HG03025 (cell line): Measurements from ENCODE around the gene LIM2.

Experiments
- ATAC-seq: cut with Tn5 transposase; IDR thresholded peaks from one replicate; pipeline ENCODE4 v1.9.1; 2021; ENCODE audit warnings: mild to moderate bottlenecking, moderate library complexity; ENCODE audit not compliant: unreplicated experiment, low FRiP score

LIM2 gene

DNA sequence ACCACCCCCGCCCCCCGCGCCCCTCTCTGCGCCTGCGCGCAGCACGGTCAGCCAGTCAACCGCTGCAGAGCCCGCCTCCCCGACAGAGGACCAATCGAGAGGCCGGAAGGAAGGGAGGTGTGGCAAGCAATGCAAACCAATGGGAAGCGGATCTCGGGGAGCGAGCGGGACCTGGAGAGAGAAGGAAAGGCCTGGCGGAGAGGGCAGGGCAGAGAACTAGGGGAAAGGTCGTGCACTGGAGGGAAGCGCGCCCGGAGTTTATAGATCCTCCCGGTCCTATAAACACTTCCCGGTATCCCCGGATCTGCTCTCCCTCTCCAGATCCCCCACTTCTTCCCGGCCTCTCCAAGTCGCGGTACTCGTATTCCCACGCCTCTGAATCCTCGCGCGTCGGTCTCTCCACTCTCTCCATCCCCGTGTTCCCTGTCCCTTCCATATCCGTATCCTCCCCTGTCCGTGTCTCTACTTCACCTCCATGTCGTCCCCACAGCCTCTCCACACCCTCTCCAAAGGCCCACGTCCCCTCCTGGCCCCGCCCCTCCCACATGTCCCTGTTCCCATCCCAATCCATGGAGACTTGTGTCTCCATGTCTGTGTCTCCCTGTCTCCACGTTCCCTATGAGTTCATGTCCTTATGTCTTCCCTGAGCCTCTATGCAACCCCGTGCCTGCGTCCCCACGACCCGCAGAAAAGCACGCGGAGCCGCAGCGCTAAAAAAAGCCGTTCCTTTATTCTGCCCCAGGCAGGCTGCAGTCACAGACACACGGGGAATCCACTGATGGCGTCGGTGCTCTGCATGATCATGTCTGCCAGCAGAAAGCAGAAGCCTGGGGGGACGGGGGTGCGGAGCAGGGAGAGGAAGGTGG lies 21.2 kb downstream of the LIM2 start:
- peak; percentile 56 for ATAC-seq

DNA sequence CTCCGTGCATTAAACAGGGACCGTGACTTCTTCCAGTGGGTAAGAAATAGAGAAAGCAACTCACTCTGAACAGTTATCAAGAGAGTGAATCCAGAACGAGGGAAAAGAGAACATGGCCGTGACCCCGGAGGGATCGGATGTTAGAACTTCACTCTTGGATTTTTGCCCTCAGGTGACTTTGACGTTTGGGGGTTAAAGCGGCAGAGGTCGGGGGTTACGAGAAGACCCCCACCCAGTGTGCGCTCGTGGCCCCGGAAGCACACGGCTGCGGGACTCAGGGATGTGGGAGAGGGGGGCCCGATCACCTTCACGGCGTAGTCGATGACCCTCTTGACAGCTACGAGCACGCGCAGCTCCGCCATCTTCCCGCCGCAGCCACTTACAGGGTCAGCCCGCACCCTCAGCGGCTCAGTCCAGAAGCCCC lies 21.8 kb downstream of the LIM2 start, which contains the start of gene ETFB:
TSS of gene ETFB (minus strand) at position 424 of the 424 bp plus-strand sequence. CDS start at position 362, 62 bp downstream.
- no peak for ATAC-seq

DNA sequence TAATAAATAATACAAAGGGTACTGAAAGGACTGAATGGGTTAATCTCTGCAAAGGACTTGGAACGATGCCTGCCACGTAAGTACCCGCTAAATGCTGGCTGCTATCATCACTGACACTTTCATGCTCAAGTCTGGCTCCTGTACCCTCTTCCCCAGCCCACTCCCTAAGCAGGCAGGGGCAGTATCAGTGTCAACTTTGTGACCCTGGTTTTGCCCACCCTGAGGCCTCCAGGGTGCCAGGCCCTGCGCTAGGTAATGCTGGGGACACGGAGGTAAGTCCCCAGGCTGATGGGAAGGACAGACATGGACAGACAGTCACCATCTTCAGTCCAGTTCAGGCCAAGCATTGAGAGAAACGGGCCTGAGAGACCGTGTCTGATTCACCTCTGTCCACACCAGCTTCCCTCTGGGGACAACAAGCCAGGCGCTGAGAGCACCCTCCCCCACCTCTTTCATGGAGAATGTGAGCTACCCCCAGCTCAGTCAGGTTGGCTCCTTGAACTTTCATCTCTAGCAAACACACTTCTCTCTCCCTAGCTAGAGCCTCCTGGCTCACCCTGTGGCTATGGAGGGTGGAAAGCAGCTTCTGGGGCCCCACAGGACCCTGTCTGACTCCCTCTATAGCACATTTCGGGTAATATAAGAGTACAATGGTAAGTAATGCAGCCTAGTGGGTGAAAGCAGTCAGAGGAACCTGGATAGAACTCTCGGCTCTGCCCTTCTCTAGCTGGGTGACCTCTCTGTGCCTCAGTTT lies 22.4 kb downstream of the LIM2 start:
- ATAC-seq = no peak

DNA sequence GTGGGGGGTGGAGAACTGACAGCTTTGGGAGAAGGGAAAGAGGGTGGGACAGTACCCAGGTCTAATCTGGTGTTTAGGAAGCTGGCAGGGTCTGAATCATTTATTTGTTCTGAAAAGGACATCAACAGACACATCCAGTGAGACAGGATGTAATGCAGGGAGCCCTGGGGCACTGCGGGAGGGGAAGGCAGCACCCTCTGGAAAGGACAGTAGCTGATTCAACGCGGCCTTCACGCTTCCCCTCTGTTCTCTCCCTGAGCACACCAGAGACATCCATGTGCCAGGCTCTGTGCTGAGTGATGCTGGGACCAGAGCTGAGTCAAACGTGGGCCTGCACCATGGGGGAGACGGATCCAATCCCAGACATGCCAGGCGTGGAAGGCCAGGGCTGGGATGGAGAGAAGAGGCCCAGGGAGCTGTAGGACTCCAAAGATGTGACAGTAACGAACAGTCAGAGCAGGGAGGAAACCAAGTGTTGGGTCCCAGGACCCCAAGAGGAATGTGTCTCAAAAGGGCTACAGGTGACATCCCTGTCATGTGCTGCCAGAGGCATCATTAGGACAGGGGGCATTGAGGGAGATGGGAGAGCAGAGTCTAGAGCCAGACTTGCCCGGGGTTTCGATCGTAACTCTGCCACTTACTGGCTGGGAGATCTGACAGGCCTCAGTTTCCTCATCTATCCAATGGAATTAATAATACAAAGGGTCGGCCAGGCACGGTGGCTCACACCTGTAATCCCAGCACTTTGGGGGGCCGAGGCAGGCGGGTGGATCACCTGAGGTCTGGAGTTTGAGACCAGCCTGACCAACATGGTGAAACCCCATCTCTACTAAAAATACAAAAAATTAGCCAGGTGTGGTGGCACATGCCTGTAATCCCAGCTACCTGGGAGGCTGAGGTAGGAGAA lies 23.3 kb downstream of the LIM2 start:
- no peak for ATAC-seq

DNA sequence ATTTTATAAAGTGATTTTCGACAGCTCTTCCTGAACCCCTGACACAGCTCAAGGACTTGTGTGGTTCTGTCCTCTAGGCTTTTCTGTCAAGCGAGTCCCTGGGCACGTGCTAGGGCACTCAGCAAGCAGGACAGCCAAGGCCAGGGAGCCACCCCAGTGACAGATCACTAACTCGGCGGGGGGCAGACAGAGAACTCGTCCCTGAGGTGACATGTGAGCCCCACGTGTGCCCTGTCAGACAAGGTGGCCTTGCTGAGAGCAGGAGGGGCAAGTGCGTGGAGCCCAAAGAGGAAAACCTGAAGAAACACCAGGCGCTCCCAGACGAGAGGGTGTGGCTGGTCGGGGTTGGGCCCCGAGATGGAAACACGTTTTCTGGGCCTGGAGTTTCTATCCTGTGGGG lies 26.5 kb downstream of the LIM2 start:
- no peak for ATAC-seq

DNA sequence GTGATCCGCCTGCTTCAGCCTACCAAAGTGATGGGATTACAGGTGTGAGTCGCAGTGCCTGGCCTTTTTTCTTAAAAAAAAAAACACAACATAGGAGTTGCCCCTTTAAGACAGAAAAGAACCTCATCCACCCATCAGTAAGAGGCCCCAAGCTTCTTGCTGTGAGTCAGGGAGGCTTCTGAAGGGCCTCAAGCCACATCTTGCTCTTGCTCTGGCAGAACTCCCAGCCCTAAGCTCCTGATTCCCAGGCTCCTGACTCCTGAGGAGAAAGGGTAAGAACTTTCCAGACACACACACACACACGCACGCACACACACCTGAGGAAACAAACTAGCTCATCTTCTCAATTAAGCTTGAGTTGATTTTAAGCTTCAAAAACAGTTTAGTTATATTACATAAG lies 28.5 kb downstream of the LIM2 start:
- ATAC-seq = no peak

DNA sequence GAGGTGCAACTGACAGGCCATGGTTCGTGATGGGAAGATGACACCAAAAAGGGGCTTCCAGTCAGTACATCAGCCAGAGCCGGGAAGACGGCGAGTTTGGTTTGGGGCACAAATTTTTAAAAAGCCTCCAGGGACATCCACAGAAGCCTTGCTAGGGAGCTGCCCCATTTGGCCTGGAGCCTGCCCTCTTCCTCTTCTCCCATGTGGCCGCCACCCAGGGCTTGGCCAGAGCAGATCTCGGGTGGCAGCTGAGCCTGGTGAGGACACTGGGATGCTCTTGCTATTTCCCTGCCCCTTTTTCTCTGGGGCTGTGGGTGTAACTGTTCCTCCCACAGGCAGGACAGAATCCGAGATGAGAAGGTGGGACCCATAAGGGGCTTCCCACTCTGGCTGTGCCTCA lies 29.8 kb downstream of the LIM2 start:
- no peak for ATAC-seq

DNA sequence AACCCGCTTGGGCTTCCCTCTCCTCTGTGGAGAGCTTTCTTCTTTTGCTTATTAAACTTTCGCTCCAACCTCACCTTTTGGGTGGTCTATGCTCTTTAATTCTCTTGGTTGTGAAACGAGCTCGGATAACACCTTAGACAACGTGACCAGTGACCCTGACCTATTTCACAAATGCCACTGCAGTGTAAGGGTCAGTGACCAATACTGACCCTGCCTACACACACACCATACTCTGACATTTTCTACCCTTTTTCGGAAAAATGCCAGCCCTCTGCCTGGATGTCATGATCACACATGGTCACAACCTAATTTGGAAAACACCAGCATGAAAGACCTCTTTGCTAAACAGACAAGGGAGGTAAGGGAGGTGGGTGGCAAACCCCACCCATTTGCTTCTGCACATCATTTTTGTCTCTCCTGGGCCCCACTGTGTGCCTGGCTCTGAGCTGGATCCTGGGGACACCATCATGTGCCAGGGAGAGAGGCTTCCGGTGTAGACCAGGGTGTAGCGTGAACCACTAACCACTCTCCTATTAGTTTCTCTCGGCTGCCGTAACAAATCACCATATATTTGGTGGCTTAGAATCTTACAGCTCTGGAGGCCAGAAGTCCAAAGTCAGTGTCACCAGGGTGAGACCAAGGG lies 31.5 kb downstream of the LIM2 start:
- no peak for ATAC-seq

DNA sequence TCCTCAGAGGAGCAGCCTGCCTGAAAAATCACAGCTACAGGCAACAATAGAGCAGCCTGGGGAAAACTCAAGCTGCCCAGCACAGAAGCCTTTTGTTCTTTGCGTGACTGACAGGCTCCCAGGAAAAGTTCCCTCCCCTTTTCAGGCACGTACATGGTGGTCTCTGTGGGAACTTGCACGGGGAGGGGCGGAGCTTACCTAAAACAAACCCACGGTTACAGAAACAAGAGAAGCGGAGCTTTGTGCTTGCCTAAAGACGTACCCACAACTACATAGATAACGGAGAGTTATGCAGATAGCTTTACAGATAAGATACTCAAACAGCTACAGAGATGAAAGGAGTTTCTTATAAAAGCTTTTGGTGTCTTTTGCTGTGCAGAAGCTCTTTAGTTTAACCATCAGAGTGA lies 33.0 kb downstream of the LIM2 start:
- ATAC-seq = no peak

DNA sequence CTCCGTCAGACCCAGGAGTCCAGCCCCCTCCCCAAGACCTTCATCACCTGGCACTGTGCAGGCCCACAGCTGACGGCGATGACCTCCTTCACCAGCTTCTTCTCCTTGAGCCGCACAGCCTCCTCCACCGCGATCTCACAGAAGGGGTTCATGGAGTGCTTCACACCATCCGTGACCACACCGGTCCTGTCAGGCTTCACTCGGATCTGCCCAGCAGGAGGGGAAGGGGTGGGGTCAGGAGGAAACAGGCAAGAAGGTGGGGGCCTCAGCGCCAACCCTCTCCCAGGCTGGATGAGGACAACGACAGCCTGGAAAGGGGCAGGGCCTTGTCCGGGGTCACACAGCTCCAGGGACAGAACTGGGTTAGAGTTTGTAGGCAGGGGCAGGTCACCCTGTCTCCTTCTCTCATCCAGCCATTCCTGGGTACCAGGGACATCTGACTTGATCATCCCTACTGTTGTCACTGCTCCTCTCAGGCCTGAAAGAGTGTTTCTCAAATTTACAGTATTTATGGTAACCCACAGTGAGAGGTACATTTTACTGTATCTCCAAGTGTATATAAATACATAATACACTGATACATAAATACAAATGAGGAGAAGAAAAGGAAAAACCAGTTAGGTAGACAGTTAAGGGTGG lies 33.6 kb downstream of the LIM2 start:
- no peak for ATAC-seq

DNA sequence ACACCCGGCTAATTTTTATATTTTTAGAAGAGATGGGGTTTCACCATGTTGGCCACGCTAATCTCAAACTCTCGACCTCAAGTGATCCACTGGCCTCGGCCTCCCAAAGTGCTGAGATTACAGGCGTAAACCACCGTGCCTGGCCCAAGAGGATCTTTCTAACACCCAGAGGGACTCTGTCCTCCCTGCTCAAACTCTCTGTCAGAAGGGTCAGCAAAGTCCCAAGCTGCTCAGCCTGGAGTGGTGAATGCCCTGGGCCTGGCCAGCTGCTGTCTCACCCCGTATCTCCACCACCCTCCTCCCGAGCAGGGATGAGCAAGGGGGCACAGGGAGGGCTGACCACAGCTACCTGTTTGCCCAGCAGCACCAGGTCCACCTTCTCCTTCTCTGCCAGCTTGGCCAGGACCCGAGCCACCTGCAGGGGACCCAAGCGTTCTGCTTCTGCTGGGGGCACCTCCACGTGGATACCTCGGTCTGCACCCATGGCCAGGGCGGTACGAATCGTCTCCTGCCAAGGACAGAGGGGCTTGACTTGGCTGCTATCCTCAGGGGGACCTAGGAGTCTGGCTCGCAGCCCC lies 34.9 kb downstream of the LIM2 start:
- ATAC-seq = no peak

DNA sequence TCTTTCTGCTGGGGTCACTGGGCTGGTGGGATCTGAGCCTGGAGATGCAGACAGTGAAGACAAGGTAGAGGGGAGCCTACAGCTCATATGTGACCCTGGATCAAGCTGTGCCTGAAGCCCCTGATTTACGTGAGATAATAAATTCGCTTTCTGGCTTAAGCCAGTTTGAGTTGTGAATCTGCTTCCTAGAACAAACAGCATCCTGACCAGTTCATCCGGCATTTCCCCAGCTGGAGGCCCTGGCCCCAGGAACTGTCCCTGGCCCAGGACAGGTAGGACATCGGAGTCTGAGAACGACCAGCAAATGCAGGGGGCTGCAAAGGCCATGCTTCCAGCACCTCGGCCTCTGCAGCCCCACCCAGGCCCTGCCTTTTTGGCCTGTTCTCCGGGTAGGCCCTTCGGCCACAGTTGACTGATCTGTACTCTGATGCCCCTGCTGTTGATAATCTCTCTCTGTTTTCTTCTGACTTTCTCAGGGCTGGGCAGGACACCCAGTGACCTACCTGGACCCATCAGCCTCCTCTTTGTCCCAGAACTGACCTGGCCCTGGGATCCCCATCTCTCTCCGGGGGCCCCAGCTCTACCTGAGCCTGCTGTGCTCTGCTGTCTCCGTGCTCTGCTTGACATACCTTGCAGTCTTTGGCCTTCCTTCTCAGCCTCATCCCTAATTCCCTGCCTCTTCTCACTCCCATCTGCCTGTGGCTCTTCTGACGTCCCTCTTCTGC lies 36.3 kb downstream of the LIM2 start:
- ATAC-seq = no peak

DNA sequence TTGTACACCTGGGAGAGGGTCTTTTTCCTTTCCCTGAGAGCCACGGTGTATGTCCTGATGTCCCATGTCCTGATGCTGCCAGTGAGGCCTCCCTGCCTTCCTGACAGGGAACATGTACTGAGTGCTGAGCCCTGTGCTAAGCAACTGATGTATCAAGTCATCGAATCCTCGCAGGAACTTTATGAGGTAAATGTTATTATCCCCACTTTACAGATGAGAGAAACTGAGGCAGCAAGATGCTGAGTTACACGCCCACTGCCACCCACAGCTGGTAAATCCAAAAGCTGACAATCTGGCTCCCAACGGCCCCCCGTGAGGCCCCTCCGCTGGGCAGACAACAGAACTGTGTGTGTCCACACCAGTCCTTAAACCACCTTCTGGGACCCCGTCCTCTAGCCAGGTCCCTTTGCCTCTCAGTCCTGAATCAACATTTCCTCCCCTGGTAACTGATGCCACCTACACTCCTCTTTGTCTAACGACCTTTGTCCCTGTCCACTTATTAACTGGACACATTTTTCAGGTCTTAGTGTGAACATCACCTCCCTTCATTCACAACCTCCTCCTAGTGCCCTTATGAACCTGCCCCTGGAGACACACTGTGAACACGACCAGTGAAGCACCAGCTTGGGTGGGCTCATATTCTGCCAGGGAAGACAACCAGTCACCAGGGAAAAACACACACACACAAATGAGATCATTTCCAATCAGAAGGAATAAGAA lies 40.4 kb downstream of the LIM2 start:
- ATAC-seq = no peak

DNA sequence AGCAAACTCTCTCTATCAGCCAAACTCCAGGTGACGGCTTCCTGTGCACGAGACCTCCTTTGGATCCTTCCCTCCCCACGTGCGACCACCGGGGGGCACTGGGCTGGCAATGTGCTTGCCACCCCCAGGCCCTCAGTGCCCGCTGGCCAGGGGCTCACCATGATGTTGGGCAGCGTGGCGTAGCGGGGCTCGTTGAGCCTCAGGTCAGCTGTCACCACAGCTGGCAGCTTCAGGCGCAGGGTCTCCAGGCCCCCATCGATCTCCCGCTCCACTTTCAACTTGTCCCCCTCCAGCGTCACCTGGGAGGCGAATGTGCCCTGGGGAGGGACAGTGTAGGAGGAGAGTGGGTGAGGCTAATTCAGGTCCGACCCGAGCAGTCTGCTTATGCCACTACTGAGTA lies 41.0 kb downstream of the LIM2 start:
- ATAC-seq = no peak

DNA sequence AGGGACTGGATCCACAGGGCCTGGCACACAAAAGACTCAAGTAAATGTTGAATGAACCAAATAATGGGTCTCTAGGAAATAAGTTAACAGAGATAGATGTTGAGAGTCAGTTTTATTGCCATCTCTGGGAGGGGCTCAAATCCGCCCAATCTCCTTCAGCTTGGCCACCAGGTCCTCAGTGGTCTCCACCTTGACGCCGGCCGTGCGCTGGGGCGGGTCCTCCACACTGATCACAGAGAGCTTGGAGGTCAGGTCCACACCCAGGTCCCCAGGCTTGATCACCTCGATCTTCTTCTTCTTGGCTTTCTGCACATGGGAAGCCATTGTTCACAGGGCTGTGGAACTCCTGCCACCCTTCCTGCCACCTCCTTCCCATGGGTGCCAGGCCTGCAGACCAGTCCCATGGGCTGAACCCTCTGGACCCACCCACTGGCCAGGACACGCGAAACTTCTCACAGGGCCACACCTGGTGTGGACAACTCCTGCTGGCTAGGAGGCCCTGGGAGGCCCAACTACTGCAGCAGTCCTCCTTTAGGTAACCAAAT lies 42.6 kb downstream of the LIM2 start:
- ATAC-seq = no peak

DNA sequence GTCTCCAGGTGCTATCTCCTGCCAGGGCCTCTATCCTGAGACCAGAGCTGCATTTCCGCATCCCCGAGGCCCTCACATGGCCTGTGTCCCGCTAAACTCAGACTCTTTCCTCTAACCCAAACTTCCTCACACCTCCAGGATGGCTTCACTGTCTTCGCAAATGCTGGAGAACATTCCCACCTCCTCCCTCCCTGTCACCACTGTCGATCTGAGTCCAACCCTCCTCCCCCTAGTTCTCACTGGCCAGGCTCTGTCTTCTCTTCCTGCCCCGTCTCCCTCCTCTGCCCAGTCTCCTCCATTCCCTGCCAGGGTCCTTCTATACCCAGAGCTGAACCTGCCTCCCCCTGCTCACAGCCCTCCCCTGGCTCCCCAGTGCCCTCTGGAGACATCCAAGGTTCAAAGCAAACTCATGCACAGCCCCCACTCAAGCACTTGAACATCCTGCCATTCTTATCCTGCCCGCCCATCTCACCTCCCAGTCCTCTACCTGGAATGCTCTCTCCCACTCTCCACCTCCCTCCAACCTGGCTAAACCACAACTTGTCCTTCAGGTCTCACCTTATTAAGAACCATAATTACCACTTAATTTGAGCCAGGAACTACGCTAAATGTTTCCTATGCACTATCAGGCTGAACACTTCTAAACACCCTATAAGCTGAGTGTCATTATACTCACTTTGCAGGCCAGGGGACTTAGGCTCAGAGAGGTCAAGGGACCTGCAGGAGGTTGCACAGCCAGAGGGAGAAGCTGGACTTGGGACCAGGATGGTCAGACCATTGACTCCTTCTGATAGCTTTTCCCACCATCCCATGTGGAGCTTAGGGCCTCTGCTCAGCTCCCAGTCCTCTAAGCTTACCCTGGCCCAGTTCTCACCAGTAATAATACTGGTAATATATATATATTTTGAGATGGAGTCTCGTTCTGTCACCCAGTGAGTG lies 44.9 kb downstream of the LIM2 start:
- no peak for ATAC-seq
